GM21447 (cell line): ENCODE measurements around the gene LAMA5.

Experiments used
- ATAC-seq: cut with Tn5 transposase; IDR thresholded peaks from one replicate; pipeline ENCODE4 v1.9.1; 2021; ENCODE audit not compliant: unreplicated experiment

The LAMA5 gene

DNA sequence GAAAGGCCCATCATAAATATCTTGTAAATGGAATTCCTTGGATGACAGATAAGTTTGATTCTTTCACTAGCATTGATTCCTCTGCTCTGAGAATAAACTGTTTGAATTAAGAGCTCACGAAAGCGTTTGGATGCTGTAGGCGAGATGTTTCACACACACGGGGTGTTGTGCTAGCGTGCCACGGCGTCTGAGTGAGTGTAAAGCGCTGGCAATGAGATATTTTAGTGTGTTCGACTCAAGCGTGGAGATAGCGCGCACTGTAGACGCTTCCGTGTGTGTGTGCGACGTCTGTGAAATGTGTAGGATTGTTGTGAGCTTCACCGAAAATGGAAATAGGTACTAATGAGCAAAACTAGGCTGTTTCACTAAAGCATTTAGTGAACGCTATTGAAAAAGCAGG lies 93.7 kb downstream of the LAMA5 start:
- ATAC-seq: no peak

DNA sequence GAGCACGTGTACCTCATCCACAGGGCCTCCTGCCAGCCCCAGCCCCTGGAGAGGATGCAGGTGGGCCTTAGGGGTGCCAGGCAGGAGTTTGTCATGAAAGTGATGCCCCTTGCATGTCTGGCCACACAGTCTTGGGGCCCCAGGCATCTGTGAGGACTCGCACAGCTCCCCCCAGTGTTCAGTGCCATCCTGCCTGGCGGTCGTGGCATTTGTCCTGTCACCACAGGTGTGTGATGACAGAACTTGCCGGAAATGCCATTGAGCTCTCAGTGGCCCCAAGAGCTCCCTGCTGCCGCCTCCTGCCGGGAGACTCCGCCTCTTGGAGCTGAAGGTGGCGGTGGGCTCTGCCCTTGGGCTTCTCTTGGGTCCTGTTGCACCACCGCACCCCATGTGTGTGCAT lies 94.9 kb downstream of the LAMA5 start:
- ATAC-seq: no peak

DNA sequence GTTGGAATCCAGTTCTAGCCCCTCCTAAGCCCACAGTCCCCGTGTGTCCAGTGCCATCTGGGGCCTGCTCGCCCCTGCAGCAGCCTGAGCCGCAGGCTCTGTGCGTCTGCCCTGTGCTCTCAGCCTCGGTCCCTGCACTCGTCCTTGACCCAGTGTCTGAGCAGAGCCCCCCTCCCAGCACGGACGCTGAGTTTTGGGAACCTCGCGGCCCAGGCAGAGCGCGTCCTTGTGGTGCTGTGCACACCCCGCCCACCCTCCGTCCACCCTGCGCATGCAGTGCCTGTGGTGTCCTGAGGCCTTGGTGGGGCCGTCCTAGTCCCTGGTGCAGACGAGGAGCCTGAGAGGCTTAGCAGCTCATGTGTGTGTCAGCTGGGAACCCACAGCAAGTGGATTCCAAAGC lies 97.2 kb downstream of the LAMA5 start:
- no peak for ATAC-seq

DNA sequence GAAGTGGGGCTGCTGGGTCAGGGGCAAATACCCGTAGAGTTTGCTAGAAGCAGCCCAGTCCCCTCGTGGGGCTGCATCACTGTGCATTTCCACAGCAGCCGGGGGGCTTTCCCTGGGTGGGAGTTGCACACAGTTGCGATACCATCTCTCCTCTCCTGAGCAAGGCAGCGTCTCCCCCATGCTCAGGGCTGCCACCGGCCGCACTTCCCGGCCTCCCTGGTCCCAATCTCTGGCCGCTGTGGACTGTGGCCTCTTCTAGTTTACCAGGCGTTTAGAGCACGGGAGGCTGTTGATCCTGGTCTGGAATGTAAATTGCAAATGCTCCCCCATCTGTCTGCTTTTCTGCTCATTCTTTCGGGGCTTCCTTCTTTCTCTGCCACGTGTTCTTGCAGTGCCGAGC lies 97.7 kb downstream of the LAMA5 start:
- no peak for ATAC-seq

DNA sequence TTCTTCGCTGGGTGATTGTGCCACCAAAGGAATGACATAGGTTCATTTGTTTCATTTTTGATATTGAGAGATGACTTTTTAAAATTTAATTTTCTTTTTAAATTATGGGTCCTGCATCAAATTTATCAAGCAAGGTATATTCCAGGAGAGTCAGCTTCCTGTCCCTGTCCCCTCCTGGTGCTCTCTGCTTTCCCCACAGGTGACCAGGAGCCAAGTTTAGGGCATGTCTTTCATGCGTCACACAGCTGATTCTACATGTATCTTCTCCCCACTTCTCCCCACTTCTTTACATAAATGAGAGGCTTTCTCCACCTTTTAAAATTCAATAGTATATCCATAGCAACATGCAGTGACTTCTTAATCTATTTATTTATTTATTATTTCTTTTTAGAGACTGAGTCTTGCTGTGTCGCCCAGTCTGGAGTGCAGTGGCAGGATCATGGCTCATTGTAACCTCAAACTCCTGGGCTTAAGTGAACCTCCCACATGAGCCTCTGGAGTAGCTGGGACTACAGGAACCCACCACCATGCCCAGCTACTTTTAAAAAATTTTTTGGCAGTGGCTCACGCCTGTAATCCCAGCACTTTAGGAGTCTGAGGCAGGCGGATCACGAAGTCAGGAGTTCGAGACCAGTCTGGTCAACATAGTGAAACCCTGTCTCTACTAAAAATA lies 98.7 kb downstream of the LAMA5 start:
- no peak for ATAC-seq

DNA sequence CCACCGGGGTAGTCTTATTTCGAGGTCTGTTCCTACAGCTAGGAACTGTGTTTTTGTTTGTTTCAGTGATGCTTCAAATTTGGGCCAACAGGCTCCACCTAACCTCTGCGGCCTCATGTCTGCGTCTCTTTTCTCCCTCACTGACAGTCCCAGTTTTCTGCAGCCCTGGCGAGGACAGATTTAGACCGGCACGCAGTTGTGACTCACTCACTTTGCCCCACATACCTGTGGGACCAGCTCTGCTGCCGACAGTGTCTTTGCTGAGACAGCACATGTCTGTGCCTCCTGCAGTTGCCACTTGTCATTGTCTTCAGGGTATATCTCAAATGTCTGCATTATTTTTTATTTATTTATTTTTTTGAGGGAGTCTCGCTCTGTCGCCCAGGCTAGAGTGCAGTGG lies 99.6 kb downstream of the LAMA5 start:
- ATAC-seq: no peak

DNA sequence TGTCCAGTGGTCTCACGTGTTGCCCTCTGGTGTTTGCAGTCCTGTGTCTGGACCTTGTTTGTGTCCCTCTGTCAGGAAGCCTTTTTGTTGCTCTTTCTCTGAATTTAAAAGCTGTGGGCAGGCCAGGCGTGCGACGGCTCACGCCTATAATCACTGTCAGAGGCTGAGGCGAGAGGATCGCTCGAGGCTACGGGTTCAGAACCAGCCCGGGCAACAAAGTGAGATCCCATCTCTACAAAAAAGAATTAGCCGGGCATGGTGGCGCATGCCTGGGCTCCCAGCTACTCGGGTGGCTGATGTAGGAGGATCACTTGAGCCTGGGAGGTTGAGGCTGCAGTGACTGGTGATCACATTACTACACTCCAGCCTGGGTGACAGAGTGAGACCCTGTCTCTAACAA lies 100.3 kb downstream of the LAMA5 start:
- no peak for ATAC-seq

DNA sequence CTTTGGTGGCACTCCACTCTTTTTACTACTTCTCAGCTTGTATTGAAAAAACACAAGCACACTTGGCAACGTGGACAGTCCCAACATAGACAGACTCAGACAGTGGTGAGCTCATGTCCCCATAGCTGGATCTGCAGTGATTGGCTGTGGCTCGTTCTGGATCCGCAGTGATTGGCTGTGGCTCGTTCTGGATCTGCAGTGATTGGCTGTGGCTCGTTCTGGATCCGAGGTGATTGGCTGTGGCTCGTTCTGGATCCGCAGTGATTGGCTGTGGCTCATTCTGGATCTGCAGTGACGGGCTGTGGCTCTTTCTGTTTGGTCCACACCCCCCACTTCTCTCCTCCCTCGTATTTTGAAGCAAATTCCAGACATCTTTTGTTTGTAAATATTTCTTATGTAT lies 100.8 kb downstream of the LAMA5 start:
- no peak for ATAC-seq

DNA sequence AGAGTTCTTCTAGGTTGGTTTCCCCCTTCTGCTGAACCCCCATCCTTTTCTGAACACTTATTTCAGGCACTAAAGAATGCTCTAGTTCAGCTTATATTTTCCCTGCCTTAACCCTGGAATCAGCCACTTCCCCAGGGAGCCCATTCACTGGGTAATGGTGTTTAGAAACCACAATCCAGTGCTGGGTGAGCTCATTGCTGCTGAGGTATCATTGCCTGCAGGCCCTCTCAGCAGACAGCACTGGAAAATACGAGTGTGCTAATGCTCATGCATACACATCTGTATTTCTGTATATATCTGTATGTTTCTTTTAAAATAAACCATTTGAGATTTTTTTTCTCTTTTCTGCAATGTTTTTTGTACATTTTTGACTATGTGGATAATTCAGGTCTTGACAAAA lies 101.7 kb downstream of the LAMA5 start:
- no peak for ATAC-seq

DNA sequence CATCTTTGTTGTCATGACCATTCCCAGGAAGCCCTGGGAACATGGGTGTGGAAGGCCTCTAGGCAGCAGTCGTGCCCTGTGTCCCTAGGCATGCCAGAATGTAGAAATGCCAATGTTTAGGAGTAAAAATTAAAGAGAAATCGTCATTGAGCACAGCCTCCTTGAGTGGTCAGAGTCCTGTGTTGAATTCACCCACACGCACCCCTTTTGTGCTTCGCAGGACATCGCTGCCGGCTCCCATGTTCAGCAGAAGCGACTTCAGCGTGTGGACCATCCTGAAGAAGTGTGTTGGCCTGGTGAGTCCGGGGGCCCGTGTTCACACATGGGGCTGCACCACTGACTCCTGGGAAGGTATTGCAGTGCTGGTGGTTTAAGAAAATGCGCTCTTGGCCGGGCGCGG lies 103.7 kb downstream of the LAMA5 start:
- no peak for ATAC-seq

DNA sequence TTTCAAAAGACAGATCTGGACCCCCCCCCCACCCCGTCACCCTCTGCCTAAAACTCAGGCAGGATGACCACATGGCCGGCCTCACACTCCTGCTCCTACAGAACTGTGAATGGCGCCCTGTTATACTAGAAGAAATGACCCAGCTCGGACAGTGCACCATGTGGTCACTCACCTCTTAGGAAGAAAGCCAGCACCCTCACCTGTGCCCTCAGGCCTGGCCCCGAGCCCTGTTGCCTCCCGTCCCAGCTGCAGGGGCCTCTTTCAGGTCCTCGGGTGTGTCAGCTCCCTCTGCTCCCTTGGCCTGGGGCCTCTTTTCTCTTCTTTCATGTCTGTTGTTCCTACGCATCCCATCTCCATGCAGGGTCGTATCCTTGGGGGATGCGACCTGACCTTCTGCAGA lies 105.0 kb downstream of the LAMA5 start:
- ATAC-seq: no peak

DNA sequence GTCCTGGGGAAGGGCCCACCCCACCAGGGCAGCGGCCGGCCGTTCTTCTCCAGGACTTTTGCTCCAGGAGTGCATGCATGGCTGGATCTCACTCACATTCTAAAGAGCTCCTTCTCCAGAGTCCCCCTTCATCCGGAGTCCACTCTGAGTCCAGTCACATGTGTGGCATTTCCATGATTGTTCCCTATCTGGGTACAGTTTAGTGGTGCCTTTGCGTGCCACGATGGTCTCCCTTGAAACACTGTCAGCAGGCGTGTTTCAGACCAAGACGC lies 107.9 kb downstream of the LAMA5 start:
- no peak for ATAC-seq
